KMS-11 (cell line): ENCODE results near the gene SPNS1.
A peak's percentile ranks its signal among the peaks of the same experiment; 100 is the strongest.

Experiments used
- H2AFZ ChIP-seq: fragments of 200-600 bp; sonication (generic); 2 replicates; pipeline ENCODE4 v1.6.1; 2016; ENCODE audit warnings: antibody characterized with exemption, mixed run types, low read depth
- H3K27ac ChIP-seq: fragments of 200-600 bp; sonication (generic); 2 replicates; pipeline ENCODE4 v1.6.1; 2016; ENCODE audit warnings: mild to moderate bottlenecking, mixed run types
- H3K27me3 ChIP-seq: fragments of 200-600 bp; sonication (generic); 2 replicates; pipeline ENCODE4 v1.6.1; 2017; ENCODE audit warnings: mild to moderate bottlenecking, low read depth, mixed run types, moderate library complexity; ENCODE audit not compliant: insufficient read depth
- H3K36me3 ChIP-seq: fragments of 200-600 bp; sonication (generic); 2 replicates; pipeline ENCODE4 v1.6.1; 2017; ENCODE audit warnings: mild to moderate bottlenecking, mixed run types; ENCODE audit not compliant: insufficient read depth
- H3K4me1 ChIP-seq: fragments of 200-600 bp; sonication (generic); 2 replicates; pipeline ENCODE4 v1.6.1; 2016; ENCODE audit warnings: mild to moderate bottlenecking, low read depth, mixed run types; ENCODE audit not compliant: poor library complexity, severe bottlenecking
- H3K4me2 ChIP-seq: fragments of 200-600 bp; sonication (generic); 2 replicates; pipeline ENCODE4 v1.7.0; 2016; ENCODE audit warnings: mild to moderate bottlenecking, mixed run types
- H3K4me3 ChIP-seq: fragments of 200-600 bp; sonication (generic); IDR thresholded peaks from 2 replicates; pipeline ENCODE4 v1.6.1; 2017; ENCODE audit warnings: low read depth, low read length, mixed read lengths; ENCODE audit not compliant: insufficient read depth
- H3K79me2 ChIP-seq: fragments of 200-600 bp; sonication (generic); 2 replicates; pipeline ENCODE4 v1.6.1; 2016; ENCODE audit warnings: low read depth, mixed run types; ENCODE audit not compliant: insufficient read depth
- H3K9ac ChIP-seq: fragments of 200-600 bp; sonication (generic); 2 replicates; pipeline ENCODE4 v1.6.1; 2016; ENCODE audit warnings: mild to moderate bottlenecking, mixed run types
- H4K20me1 ChIP-seq: fragments of 200-600 bp; sonication (generic); 2 replicates; pipeline ENCODE4 v1.6.1; 2016; ENCODE audit warnings: mild to moderate bottlenecking, mixed run types; ENCODE audit not compliant: insufficient read depth
- CTCF ChIP-seq: fragments of 200-600 bp; sonication (generic); conservative IDR thresholded peaks from 2 replicates; pipeline ENCODE4 v1.6.1; 2017; ENCODE audit warnings: low read depth, mild to moderate bottlenecking, antibody characterized with exemption, low read length, moderate library complexity, mixed read lengths

Gene SPNS1

GRCh38 chr16:28950648-28951409, 23.7 kb upstream of the SPNS1 start, which contains the start of gene NFATC2IP:
Gene NFATC2IP, plus strand, starts transcription at chr16:28950937. Its CDS starts 75 bp downstream, at chr16:28951012.
- no peak for TF ChIP-seq CTCF
- peak within 1 kb of the TSS; percentile 32 for H3K27ac ChIP-seq
- no peaks in the 10 kb centered on the region for H4K20me1 ChIP-seq
- no peak within 1 kb of the TSS for H3K4me3 ChIP-seq
- peaks cover 22% of the 10 kb centered on the region for H3K4me1 ChIP-seq
- H3K4me2 ChIP-seq = peak within 1 kb of the TSS; percentile 62
- peak within 1 kb of the TSS; percentile 97 for H2AFZ ChIP-seq
- no peaks in the 10 kb centered on the region; the same call in 1 of the 2 replicates for H3K36me3 ChIP-seq
- no peaks in the 10 kb centered on the region for H3K27me3 ChIP-seq
- H3K9ac ChIP-seq = peak within 1 kb of the TSS; percentile 78
- H3K79me2 ChIP-seq = peaks cover 28% of the 10 kb centered on the region

DNA sequence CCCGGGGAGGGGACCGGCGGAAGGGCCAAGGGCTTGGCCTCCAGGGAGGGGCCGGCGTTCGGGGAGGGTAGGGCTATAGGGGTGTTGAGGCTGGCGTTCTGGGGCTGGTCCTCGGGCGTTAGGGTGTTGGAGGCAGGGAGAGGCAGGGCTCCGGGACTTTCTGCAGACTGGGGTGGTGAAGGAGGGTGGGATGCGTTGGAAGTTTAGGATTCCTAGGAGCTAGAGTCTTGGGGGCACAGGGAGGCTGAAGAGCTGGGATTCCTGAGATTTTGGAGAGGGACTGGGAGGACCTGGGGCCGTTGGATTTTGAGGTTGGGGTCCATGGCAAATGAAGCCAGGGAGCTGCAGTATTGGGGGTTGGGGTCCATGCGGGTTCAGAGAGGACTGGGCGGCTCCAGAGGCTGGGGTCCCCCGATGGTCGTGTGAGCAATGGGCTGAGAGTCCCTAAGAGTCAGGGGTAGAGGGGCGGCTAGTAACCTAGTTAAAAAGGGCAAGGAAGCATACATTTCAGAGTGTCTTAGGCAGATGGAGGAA, 23.1 kb upstream of the SPNS1 start:
- Histone ChIP-seq H3K4me2 (peak overlapping the region; percentile 62), H4K20me1 (no peaks in the 10 kb centered on the region), H3K27ac (peak overlapping the region; percentile 32; the same call in 1 of the 2 replicates), H3K36me3 (no peaks in the 10 kb centered on the region; the same call in 1 of the 2 replicates), H2AFZ (peak overlapping the region; percentile 97), H3K4me3 (no peak overlapping the region), H3K9ac (peak overlapping the region; percentile 78), H3K4me1 (peaks cover 21% of the 10 kb centered on the region), H3K79me2 (peaks cover 28% of the 10 kb centered on the region), H3K27me3 (no peaks in the 10 kb centered on the region)
- TF ChIP-seq CTCF = no peak

DNA sequence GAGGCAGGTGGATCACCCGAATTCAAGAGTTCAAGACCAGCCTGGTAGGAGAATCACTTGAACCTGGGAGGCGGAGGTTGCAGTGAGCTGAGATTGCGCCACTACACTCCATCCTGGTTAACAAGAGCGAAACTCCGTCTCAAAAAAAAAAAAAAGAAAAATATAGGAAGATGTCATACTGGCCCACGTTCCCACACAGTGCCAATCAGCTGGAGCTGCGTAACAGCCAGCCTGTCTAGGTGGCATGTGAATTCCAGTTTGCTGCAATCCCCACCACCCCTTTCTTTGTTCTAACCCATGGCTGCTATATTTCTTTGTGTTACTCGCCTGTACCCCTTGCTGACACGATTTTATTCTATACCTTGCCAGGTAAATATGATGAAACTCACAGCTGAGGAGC, 16.4 kb upstream of the SPNS1 start:
- Histone ChIP-seq H3K4me2 (no peak overlapping the region), H3K4me3 (no peak overlapping the region), H2AFZ (no peak overlapping the region), H3K27me3 (no peaks in the 10 kb centered on the region), H3K9ac (no peak overlapping the region), H4K20me1 (no peaks in the 10 kb centered on the region), H3K27ac (no peak overlapping the region), H3K4me1 (peaks cover under 1% of the 10 kb centered on the region), H3K36me3 (no peaks in the 10 kb centered on the region; the same call in 1 of the 2 replicates), H3K79me2 (peaks cover 5% of the 10 kb centered on the region)
- no peak for TF ChIP-seq CTCF

DNA sequence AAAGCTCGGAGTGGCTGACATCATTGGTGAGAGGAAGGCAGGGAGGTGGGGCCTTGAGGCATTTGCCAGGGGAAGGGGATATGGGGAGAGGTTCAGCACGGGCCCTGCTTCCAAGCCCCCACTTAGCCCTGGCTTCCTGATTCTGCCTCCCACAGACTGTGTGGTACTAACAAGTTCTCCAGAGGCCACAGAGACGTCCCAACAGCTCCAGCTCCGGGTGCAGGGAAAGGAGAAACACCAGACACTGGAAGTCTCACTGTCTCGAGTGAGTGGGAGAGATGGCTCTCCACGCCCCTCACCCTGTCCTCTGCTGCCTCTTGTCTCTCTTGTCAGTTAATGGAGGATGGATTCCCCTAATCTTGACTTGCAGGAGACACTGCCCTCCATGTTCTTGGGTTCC, 15.7 kb upstream of the SPNS1 start:
- Histone ChIP-seq H3K27me3 (no peaks in the 10 kb centered on the region), H3K4me2 (no peak overlapping the region)
- no peak for TF ChIP-seq CTCF

More for the DNA sequence above, 15.7 kb upstream of the SPNS1 start:
- Histone ChIP-seq H3K79me2 (no peaks in the 10 kb centered on the region), H3K9ac (no peak overlapping the region), H3K4me1 (no peaks in the 10 kb centered on the region), H2AFZ (no peak overlapping the region), H3K4me3 (no peak overlapping the region), H4K20me1 (no peaks in the 10 kb centered on the region), H3K27ac (no peak overlapping the region), H3K36me3 (no peaks in the 10 kb centered on the region; the same call in 1 of the 2 replicates)
